ENCODE measurements around the gene AKT1.
"Not testable (repeated sequence)": the region's sequence is repeated elsewhere in the genome, so short reads cannot be mapped to it uniquely, and the experiment has no call there.

AKT1 gene

GRCh38 chr14:104794993-104795780 is at the start of gene AKT1:
AKT1 (minus strand) TSS chr14:104795748; CDS start chr14:104792643, 3,105 bp downstream.
- no peak for DNase-seq (ENCODE audit: low read depth)

- DNase-seq (ENCODE audit: low read depth): no peak
Measured at GRCh38 chr14:104845033-104845666, 49.6 kb upstream of the AKT1 start.

DNA sequence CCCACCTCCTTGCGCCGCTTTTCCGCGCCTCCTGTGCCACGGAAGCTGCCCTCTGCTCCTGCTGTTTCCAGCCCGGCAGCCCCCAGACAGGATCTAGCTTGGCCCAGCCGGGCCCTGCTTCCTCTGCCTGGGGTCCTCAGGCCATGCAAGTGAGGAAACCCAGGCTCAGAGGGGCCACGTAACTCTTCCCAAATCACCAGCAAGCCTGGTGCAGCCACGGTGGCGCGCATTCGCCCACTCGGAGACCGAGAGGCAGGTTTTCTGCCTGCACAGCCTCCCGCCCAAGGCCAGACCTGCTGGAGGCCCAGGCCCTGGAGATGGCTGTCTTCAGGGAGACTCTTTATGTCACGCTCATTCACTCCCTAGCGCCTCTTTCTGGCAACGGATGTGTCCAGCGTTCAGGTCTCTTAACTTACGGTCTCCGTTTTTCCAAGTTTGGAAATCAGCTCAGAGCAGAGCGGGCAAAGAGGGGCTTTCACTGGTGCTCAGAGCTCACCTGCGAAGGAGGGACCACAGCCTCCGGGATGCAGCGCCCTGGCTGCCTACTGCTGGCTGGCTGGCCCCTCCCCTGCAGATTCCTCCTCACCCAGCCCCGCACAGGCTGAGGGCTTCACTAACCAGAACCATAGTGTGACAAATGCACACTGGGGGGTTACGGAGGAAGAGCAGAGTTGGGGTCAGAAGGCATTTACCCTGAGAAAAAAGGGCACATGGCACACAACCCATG is 48.9 kb upstream of the AKT1 start:
- DNase-seq (ENCODE audit: low read depth): no peak

- DNase-seq (ENCODE audit: low read depth): no peak
Measured at GRCh38 chr14:104843442-104844305, 48.1 kb upstream of the AKT1 start.

- no peak for DNase-seq (ENCODE audit: low read depth)
Measured at GRCh38 chr14:104843006-104843405, 47.5 kb upstream of the AKT1 start.

- DNase-seq (ENCODE audit: low read depth): no peak
Measured at GRCh38 chr14:104841730-104842129, 46.2 kb upstream of the AKT1 start.

DNA sequence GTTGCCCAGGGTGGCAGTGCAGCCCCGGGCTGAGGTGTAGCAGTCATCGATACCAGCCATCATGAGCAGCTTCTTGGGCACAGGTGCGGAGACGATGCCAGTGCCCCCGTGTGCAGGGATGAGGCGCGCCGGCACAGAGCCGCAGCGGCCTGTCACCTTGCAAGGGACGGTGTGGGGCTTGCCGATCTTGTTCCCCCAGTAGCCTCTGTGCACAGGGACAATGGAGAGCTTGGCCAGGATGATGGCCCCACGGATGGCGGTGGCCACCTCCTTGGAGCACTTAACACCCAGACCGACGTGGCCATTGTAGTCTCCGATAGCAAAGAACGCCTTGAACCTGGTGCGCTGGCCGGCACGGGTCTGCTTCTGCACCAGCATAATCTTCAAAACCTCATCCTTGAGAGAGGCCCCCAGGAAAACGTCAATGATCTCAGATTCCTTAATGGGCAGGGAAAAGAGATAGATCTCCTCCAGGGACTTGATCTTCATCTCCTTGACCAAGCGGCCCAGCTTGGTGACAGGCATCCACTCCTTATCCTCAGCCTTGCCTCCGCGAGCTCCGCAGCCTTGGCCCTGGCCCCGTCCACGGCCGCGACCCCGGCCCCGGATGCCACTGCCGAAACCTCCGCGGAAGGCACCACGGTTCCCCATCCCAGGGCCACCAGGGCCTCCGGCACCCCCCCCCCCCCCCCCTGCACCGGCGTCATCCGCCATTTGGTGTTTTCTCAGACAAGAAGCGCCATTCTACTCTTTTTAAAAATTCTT is 40.8 kb upstream of the AKT1 start:
- DNase-seq (ENCODE audit: low read depth): not testable (repeated sequence)

GRCh38 chr14:104830781-104831180 is 35.2 kb upstream of the AKT1 start:
- DNase-seq (ENCODE audit: low read depth): no peak

DNA sequence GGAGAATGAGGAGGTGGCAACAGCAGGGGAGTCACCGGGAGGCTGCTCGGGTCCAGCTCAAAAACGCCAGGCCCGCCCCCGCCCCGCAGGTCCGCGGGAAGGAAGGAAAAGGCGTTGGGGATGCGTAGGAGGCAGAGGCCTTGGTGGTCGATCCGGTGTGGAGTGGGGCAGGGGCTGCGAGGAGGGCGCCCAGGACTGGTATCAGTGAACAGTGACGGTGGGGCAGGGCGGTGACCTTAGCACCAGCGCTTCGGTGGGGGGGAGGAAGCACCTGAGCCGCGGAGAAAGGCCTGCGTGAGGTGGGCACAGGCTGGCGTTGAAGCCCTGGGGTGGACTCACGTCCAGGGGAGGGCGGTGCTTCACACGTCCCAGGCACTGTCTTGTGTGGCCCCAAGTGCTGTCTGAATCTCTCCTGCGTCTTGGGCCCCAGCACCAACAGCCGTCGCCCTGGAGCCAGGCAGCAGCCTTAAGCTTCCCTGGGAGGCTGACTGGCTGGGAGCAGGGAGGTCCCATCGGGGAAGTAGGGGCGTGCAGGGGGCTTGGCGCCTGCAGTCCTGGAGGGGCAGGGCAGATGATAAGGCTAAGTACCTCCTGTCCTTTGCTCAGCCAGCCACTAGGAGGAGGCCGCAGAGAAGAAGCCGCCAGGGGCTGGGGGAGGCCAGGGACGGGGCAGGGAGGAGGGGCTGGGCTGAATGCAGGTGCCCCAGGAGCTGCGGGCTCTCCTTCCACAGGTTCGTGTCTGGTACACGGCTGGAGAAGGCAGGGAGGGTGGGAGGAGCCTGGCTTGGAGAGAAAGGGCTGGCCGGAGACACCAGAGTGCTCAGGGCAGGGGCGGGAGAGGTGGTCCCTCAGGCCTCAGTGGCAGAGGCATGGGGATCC is 31.9 kb upstream of the AKT1 start:
- no peak for DNase-seq (ENCODE audit: low read depth)

DNA sequence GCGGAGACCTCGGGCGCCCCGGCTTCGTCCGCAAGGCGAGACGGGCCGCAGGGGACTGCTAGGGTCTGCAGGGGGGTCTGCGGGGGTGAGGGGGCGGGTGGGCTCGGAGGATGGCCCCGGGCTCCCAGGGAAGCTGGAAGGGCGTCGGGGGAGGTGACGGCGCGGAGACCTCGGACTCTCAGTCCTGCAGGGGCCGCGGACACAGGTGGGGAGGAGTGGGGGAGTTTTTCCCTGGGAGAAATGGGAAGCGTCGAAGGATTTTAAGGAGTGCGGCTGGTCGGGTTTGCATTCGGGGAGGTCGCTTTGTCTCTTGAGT is 31.3 kb upstream of the AKT1 start:
- no peak for DNase-seq (ENCODE audit: low read depth)

- DNase-seq (ENCODE audit: low read depth): peak; percentile 100
Measured at GRCh38 chr14:104826189-104826860, 30.8 kb upstream of the AKT1 start.

- DNase-seq (ENCODE audit: low read depth): no peak
Measured at GRCh38 chr14:104824353-104824997, 28.9 kb upstream of the AKT1 start.

DNA sequence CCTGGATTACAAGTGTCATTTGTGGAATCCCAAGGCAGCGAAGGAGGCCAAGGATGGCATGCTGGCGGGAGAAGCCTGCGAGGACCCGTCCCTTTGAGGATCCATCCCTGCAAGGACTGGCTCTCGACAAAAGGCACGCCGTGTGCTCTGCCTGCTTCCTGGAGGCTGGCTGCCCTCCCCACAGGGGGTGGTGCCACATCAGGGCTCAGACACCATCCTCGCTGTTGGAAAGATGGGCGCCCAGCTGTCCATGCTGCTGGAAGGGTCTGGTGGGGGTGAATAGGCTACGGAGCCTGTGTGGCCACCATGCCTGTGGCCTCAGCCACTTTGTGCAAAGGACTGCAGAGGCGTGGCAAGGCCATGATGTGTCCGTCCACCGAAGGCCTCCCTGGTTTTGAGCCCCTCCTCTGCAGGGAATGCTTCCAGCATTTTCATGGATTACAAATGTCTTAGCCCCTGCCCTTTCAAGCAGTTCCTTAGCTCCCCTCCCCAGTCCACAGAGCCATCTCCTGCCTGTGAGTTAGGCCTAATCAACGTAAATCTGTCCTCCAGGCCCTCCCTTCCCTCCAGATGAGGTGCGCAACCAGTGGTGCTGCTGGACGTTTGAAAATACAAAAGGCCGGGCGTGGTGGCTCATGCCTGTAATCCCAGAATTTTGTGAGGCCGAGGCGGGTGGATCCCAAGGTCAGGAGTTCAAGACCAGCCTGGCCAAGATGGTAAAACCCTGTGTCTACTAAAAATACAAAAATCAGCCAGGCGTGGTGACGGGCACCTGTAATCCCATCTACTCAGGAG is 27.5 kb upstream of the AKT1 start:
- no peak for DNase-seq (ENCODE audit: low read depth)

DNA sequence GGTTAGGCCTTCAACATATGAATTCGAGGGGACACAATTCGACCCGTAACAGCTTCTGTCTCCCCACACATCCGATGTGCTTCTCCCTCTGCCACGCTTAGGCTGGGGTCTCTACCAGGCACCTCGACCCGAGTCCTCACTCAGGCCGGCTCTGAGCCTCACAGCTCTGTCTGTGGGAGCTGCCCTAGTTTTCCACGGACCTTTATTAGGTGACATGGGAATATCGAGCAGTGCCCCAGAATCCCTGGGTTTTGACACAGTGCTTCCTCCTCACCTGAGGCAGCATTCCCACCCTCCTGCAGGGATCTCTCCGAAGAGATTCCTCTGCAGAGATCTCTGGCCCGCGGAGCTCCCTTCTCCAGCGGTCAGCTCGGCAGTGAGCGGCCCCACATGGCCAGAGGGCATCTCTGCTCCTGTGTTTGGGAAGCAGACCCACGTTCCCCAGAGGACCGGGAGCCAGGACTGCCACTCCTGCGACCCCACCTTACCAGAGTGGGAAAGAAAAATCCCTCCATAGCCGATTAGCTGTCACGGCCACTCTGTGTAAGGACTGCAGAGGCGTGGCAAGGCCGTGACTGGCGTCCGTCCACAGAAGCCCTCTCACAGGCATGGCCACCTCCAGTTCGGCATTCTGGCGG is 26.5 kb upstream of the AKT1 start:
- DNase-seq (ENCODE audit: low read depth): no peak

DNA sequence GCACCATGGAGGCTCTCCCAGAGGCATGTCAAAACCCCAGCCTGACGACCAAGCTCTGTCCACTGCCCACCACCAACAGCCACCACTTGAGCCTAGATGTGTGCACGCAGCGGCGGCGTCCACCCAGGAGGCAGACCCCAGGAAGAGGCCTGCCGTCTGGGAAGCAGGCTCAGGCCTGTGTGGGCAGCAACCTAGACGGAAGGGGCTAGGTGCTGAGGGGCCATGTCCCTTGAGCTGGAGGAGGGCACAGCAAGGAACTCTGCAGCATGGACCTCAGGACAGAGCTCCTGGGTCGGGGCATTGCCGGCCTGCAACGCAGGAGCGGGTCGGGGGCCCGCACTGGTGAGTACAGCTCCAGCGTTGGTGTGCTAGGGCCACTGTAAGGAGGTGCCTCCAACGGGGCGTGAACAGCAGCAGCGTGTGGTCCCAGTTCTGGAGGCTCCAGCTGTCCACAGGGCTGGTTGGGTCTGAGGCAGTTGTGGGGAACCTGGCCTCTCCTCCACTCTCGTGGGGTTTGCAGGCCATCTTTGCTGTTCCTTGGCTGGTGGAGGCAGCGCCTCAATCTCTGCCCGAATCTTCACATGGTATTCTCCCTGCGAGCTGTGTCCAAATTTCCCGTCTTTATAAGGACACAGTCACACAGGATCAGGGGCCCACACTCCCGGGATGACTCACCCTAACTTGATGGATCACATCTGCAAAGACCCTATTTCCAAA is 25.8 kb upstream of the AKT1 start:
- no peak for DNase-seq (ENCODE audit: low read depth)

GRCh38 chr14:104820669-104821228 is 25.2 kb upstream of the AKT1 start:
- no peak for DNase-seq (ENCODE audit: low read depth)

DNA sequence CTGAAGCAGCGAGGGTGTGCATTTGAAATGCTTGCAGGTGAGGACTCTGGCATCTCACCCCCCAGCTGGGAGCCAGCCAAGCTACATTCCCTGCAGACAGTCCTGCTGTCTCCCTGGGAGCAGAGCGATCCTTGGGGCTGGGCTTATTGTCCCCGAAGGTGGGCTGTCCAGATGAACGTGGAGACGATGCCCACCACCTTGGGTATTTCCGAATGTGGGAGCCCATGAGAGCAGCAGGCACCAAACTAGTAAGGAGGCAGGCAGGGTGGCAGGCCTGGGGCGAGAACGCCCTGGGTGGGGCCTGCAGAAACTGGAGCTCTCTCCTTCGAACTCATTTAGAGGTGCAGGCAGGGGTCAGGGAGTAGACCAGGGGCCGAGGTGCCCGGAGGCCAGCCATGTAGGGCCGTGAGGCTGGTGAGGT is 23.8 kb upstream of the AKT1 start:
- DNase-seq (ENCODE audit: low read depth): no peak
